Large intestine (tissue), 3 donors: ENCODE results near the gene PTPN13. TPM values are rescaled to one million over a fixed set of nuclear protein-coding genes. Genes with fewer than 3 reads are reported as not detected.
"Not testable (repeated sequence)": the region's sequence is repeated elsewhere in the genome, so short reads cannot be mapped to it uniquely, and the experiment has no call there.

Experiments used
- DNase-seq, 2 donors: peaks; one replicate each; pipeline versions ENCODE4 v3.0.0 to v3.0.0-alpha.2; 2013
- H3K27ac ChIP-seq: one replicate; pipeline ENCODE4 v1.5.1; 2013; ENCODE audit warnings: low read length
- H3K27me3 ChIP-seq: 2 replicates; pipeline ENCODE4 v1.6.1; 2013; ENCODE audit warnings: low read length; ENCODE audit not compliant: control insufficient read depth, insufficient read depth
- H3K36me3 ChIP-seq: 2 replicates; pipeline ENCODE4 v1.6.1; 2013; ENCODE audit warnings: low read length; ENCODE audit not compliant: control insufficient read depth, insufficient read depth
- H3K4me1 ChIP-seq: one replicate; pipeline ENCODE4 v1.6.1; 2013; ENCODE audit warnings: low read length; ENCODE audit not compliant: control insufficient read depth, insufficient read depth
- H3K4me3 ChIP-seq: one replicate; pipeline ENCODE4 v1.5.1; 2013; ENCODE audit warnings: low read length
- H3K9me3 ChIP-seq: one replicate; pipeline ENCODE4 v1.6.1; 2013; ENCODE audit warnings: mild to moderate bottlenecking, low read depth, low read length, moderate library complexity; ENCODE audit not compliant: control insufficient read depth
- WGBS: methylation state at CpG from one replicate; pipeline ENCODE4 v1.1.5; 2013; ENCODE audit warnings: low lambda C conversion rate; ENCODE audit not compliant: insufficient coverage; 5-methylcytosine and 5-hydroxymethylcytosine counted together
- polyA plus RNA-seq: library from polyadenylated mRNA; unstranded; fragments of 120-200 nt; gene quantifications from one replicate; pipeline ENCODE4 v1.2.1, GENCODE V29; 2013

PTPN13 gene
- polyA plus RNA-seq, 1 donor, result 6.1 TPM

- no peaks in the 10 kb centered on the region for H3K27me3 ChIP-seq
- no peaks in the 10 kb centered on the region for H3K9me3 ChIP-seq
- no peaks in the 10 kb centered on the region for H3K36me3 ChIP-seq
- H3K27ac ChIP-seq, result no peak overlapping the region
- H3K4me1 ChIP-seq, result no peaks in the 10 kb centered on the region
- H3K4me3 ChIP-seq, result no peak overlapping the region
- peak in 1 of 2 donors; percentile 12 for DNase-seq
Measured at GRCh38 chr4:86717651-86718050, 123.5 kb downstream of the PTPN13 start.

GRCh38 chr4:86718152-86718551 lies 124.0 kb downstream of the PTPN13 start:
- Histone ChIP-seq H3K9me3 (no peaks in the 10 kb centered on the region), H3K4me1 (no peaks in the 10 kb centered on the region), H3K27me3 (no peaks in the 10 kb centered on the region), H3K36me3 (peaks cover 1% of the 10 kb centered on the region), H3K4me3 (no peak overlapping the region), H3K27ac (no peak overlapping the region)
- no CpG with 5 or more reads among the region's 3 CpGs for WGBS
- no peak for DNase-seq

- H3K27ac ChIP-seq, H3K4me3 ChIP-seq, H3K9me3 ChIP-seq, DNase-seq, H3K4me1 ChIP-seq, H3K36me3 ChIP-seq, H3K27me3 ChIP-seq: not testable (repeated sequence)
- no CpG with 5 or more reads among the region's 3 CpGs for WGBS
Measured at GRCh38 chr4:86719149-86719548, 125.0 kb downstream of the PTPN13 start.

GRCh38 chr4:86720508-86721068 lies 126.5 kb downstream of the PTPN13 start:
- no peak overlapping the region for H3K27ac ChIP-seq
- H3K4me1 ChIP-seq, result no peaks in the 10 kb centered on the region
- 38% methylated on average over 2 of the region's 3 CpGs for WGBS
- no peak overlapping the region for H3K4me3 ChIP-seq
- peaks cover 2% of the 10 kb centered on the region for H3K36me3 ChIP-seq
- no peaks in the 10 kb centered on the region for H3K27me3 ChIP-seq
- DNase-seq, result peak in 1 of 2 donors; percentile 2
- no peaks in the 10 kb centered on the region for H3K9me3 ChIP-seq

- Histone ChIP-seq H3K36me3 (peaks cover 2% of the 10 kb centered on the region), H3K27ac (no peak overlapping the region), H3K4me3 (no peak overlapping the region), H3K9me3 (no peaks in the 10 kb centered on the region), H3K27me3 (no peaks in the 10 kb centered on the region), H3K4me1 (no peaks in the 10 kb centered on the region)
- DNase-seq, result peak in 1 of 2 donors; percentile 11
- 13% methylated on average over 1 of the region's 2 CpGs for WGBS
Measured at GRCh38 chr4:86721412-86721811, 127.3 kb downstream of the PTPN13 start.

- no peaks in the 10 kb centered on the region for H3K27me3 ChIP-seq
- H3K4me1 ChIP-seq, result no peaks in the 10 kb centered on the region
- WGBS, result no CpG with 5 or more reads among the region's 10 CpGs
- no peak overlapping the region for H3K4me3 ChIP-seq
- no peak overlapping the region for H3K27ac ChIP-seq
- H3K9me3 ChIP-seq, result no peaks in the 10 kb centered on the region
- DNase-seq, result no peak
- H3K36me3 ChIP-seq, result peaks cover 2% of the 10 kb centered on the region
Measured at GRCh38 chr4:86730310-86730709, 136.2 kb downstream of the PTPN13 start.

GRCh38 chr4:86737244-86737643 lies 143.1 kb downstream of the PTPN13 start:
- 83% methylated on average over 1 of the region's 1 CpG for WGBS
- no peak overlapping the region for H3K27ac ChIP-seq
- DNase-seq, result no peak
- no peak overlapping the region for H3K4me3 ChIP-seq
- H3K27me3 ChIP-seq, result no peaks in the 10 kb centered on the region
- peaks cover 4% of the 10 kb centered on the region for H3K36me3 ChIP-seq
- no peaks in the 10 kb centered on the region for H3K4me1 ChIP-seq
- no peaks in the 10 kb centered on the region for H3K9me3 ChIP-seq

GRCh38 chr4:86741846-86742245 lies 147.7 kb downstream of the PTPN13 start:
- no peaks in the 10 kb centered on the region for H3K4me1 ChIP-seq
- no peaks in the 10 kb centered on the region for H3K9me3 ChIP-seq
- H3K36me3 ChIP-seq, result peaks cover 4% of the 10 kb centered on the region
- H3K27ac ChIP-seq, result no peak overlapping the region
- H3K27me3 ChIP-seq, result no peaks in the 10 kb centered on the region
- no peak for DNase-seq
- WGBS, result no CpG with 5 or more reads among the region's 1 CpG
- H3K4me3 ChIP-seq, result no peak overlapping the region

GRCh38 chr4:86744570-86744969 lies 150.5 kb downstream of the PTPN13 start:
- no peaks in the 10 kb centered on the region for H3K9me3 ChIP-seq
- H3K4me3 ChIP-seq, result no peak overlapping the region
- no peaks in the 10 kb centered on the region for H3K27me3 ChIP-seq
- DNase-seq, result no peak
- H3K36me3 ChIP-seq, result peaks cover 4% of the 10 kb centered on the region
- no peak overlapping the region for H3K27ac ChIP-seq
- 83% methylated on average over 1 of the region's 2 CpGs for WGBS
- no peaks in the 10 kb centered on the region for H3K4me1 ChIP-seq

- H3K36me3 ChIP-seq, result no peaks in the 10 kb centered on the region
- H3K4me3 ChIP-seq, result no peak overlapping the region
- DNase-seq, result no peak
- no peaks in the 10 kb centered on the region for H3K27me3 ChIP-seq
- no peaks in the 10 kb centered on the region for H3K4me1 ChIP-seq
- no peak overlapping the region for H3K27ac ChIP-seq
- no peaks in the 10 kb centered on the region for H3K9me3 ChIP-seq
Measured at GRCh38 chr4:86749121-86749520, 155.0 kb downstream of the PTPN13 start.

GRCh38 chr4:86755388-86755787 lies 161.3 kb downstream of the PTPN13 start:
- H3K9me3 ChIP-seq, result no peaks in the 10 kb centered on the region
- no peaks in the 10 kb centered on the region for H3K36me3 ChIP-seq
- 80% methylated on average over 1 of the region's 2 CpGs for WGBS
- H3K27ac ChIP-seq, result no peak overlapping the region
- no peak for DNase-seq
- no peaks in the 10 kb centered on the region for H3K4me1 ChIP-seq
- no peaks in the 10 kb centered on the region for H3K27me3 ChIP-seq
- no peak overlapping the region for H3K4me3 ChIP-seq
